Measurements from ENCODE around the gene SOX18.
"Not testable (repeated sequence)": the region's sequence is repeated elsewhere in the genome, so short reads cannot be mapped to it uniquely, and the experiment has no call there.

The SOX18 gene

DNA sequence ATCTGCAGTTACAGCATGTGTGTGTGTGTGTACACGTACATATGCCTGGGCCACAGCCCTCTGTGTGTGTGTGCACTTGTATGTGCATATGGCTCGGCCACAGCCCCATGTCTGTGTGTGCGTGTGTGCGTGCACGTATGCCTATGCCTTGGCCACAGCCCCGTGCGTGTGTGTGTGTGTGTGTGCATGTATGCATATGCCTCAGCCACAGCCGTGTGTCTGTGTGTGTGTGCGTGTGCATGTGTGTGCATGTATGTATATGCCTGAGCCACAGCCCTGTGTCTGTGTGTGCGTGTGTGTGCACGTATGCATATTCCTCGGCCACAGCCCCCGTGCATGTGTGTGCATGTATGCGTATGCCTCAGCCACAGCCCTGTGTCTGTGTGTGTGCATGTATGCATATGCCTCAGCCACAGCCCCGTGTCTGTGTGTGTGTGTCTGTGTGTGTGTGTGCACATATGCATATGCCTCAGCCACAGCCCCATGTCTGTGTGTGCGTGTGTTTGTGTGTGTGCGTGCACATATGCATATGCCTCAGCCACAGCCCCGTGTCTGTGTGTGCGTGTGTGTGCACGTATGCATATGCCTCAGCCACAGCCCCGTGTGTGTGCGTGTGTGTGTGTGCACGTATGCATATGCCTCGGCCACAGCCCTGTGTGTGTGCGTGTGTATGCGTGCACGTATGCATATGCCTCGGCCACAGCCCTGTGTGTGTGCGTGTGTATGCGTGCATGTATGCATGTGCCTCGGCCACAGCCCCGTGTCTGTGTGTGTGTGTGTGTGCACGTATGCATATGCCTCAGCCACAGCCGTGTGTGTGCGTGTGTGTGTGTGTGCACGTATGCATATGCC lies 28.1 kb downstream of the SOX18 start:
- no peak for DNase-seq

- DNase-seq = no peak
Measured at GRCh38 chr20:64015635-64016034, 33.8 kb downstream of the SOX18 start.

GRCh38 chr20:64012385-64013154 lies 36.9 kb downstream of the SOX18 start:
- not testable (repeated sequence) for DNase-seq

DNA sequence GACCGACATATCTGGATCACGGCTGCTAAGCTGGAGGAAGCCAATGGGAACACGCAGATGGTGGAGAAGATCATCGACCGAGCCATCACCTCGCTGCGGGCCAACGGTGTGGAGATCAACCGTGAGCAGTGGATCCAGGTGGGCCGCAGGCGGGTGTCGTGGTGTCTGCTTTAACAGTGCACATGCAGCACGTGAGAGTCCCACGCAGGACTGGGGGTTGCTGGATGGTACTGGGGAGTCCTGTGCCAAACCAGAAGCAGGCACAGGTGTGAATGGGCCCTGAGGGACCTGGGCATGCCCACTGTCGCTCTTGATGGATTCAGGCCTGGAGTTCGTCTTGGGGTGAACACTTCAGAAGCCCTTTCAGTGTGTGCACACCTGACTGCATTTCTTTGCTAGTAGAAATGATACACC lies 38.1 kb downstream of the SOX18 start:
- DNase-seq = no peak

GRCh38 chr20:64010711-64011237 lies 38.7 kb downstream of the SOX18 start:
- no peak for DNase-seq

DNA sequence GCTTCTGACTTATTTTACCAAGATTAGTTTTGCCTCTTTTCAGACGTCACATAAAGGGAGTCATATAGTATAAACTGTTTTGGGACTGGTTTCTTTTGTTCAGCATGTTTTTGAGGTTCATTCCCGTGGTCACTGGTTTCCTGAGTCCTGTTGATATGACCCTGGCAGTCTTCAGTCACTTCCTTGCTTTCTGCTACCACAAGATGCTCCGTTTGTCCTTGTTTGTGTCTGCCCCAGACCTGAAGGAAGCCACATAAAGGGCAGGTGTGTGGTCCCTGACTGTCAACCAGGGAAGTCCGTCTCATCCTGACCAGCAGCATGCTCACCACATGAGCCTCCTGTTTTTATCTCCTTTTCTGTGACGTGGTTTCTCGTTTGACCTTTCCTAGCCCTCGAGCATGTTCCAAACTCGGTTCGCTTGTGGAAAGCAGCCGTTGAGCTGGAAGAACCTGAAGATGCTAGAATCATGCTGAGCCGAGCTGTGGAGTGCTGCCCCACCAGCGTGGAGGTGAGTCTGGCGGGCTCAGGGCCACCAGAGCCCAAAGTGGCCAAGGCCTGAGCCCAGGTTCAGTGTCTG lies 39.5 kb downstream of the SOX18 start:
- no peak for DNase-seq

DNA sequence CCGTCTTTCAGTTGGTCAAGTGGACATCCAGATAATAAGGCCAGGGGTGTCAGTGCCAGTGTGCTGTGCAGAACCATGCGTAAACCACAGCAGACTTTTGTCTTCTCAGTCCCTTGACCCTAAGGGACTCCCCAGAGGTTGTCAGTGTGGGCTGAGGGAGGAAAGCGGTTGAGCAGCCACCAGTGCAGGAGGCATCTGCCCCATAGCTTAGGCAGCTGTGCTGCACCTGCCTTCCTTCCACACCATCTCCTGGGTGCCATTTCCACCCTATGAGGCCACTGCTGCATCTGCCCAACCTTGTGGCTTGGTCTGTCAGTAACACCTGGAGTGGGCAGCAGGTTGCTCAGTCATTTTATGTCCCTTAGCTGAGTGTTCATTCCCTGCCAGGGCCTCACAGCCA lies 42.5 kb downstream of the SOX18 start:
- DNase-seq = no peak

DNA sequence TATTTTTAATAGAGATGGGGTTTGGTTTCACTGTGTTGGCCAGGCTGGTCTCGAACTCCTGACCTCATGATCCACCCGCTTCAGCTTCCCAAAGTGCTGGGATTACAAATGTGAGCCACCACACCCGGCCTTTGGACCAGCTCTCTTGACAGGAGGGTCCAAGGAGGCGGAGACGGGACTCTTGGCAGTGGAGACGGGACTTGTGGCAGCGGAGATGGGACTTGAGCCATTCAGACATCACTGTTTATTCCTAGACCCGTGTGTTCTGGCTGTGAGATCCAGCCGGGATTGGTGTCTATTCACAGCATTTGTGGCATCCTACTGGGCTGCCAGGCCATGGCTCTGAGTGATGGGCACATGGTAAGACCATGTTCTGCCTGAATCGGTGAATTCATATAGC lies 42.9 kb downstream of the SOX18 start:
- no peak for DNase-seq

- DNase-seq = no peak
Measured at GRCh38 chr20:64005394-64005793, 44.0 kb downstream of the SOX18 start.

DNA sequence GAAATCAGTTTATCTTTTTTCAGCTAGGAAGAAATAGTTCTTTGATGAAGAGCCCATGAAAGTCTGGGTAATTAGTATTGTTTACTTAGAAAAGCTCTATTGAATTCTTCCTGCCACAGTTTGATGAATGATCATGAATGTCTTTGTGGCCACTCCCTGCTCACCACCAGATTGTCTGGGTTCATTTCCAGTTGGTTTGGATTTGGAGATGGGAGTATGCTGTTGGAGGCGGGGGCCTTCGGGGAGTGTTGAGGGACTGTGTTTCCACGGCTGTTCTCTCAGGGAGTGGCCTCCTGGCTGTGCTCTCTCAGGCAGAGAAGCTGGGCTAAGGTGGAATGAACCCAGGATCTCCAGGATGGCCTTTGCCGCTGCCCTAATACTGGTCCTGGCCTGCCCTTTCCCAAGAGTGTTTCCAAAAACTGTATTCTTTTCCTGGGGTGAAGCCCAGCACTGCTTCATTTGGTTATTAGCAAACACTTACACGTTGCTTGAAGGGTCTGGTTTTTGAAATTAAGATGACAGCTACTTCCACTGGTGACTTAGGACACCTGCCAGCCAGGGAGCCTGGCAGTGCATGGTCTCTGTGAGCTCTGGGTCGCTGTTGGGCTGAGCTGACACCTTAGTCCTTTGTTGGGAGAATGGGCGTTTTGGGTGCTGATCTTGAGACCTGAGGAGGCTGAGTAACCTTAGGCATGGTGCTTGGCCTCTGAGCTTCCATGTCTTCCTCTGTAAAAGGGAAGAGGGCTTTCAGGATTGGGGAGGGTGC lies 45.3 kb downstream of the SOX18 start:
- no peak for DNase-seq

DNA sequence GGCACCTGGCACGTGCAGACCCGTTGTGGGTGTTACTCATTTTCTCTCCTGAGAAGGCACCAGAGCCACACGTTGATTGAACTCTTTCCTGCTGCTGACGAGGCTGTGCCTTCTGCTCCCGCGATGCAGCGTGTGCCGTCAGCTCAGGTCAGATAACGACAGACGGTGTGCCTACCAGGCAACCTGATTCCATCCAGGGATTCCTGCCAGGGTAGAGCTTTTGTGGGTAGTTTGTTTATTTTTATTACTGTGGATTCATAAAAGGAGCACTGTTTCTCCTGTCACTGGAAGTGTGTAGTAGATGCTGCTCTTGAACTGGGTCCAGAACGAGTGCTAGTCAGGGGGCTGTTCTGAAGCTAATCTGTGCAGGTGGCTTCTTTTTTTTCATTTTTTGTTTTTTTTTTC lies 47.8 kb downstream of the SOX18 start:
- DNase-seq = no peak

- DNase-seq = no peak
Measured at GRCh38 chr20:64000906-64001305, 48.5 kb downstream of the SOX18 start.
